SJCRH30 (cell line): ENCODE data around the gene TMEM108. TPM values are rescaled to one million over a fixed set of nuclear protein-coding genes. Genes with fewer than 3 reads are reported as not detected.
"Not testable (repeated sequence)": the region's sequence is repeated elsewhere in the genome, so short reads cannot be mapped to it uniquely, and the experiment has no call there.

Source experiments
- DNase-seq, 2 experiments: peaks; one replicate each; pipeline ENCODE4 v3.0.0-alpha.2; 2015 to 2020
- H3K27ac ChIP-seq: fragments of 250-450 bp; sonication (Bioruptor Pico); 2 replicates; pipeline ENCODE4 v1.5.1; 2020; ENCODE audit warnings: mild to moderate bottlenecking, moderate library complexity
- H3K27me3 ChIP-seq: fragments of 250-450 bp; sonication (Bioruptor Pico); 2 replicates; pipeline ENCODE4 v1.5.1; 2020; ENCODE audit warnings: mild to moderate bottlenecking, moderate library complexity
- H3K36me3 ChIP-seq: fragments of 250-450 bp; sonication (Bioruptor Pico); 2 replicates; pipeline ENCODE4 v1.5.1; 2020; ENCODE audit warnings: mild to moderate bottlenecking, moderate library complexity
- H3K4me1 ChIP-seq: fragments of 250-450 bp; sonication (Bioruptor Pico); 2 replicates; pipeline ENCODE4 v1.5.1; 2020; ENCODE audit warnings: mild to moderate bottlenecking, moderate library complexity
- H3K4me3 ChIP-seq: fragments of 250-450 bp; sonication (Bioruptor Pico); 2 replicates; pipeline ENCODE4 v1.5.1; 2020; ENCODE audit warnings: mild to moderate bottlenecking, moderate library complexity
- H3K9me3 ChIP-seq: fragments of 250-450 bp; sonication (Bioruptor Pico); replicated peaks from 2 replicates; pipeline ENCODE4 v1.5.1; 2020; ENCODE audit warnings: mild to moderate bottlenecking, moderate library complexity
- total RNA-seq: library from RNA; depleted of rRNA; stranded (reverse); fragments of >200 nt; shearing (Covaris generic); gene quantifications from 2 replicates; pipeline ENCODE4 v1.2.3, GENCODE V29; 2014; rRNA removed

Gene TMEM108
- total RNA-seq, result 10.8 and 14.1 TPM in 2 replicates

- Histone ChIP-seq H3K36me3 (no peaks in the 10 kb centered on the region), H3K9me3 (no peaks in the 10 kb centered on the region), H3K4me1 (0 out of 2 replicates have a peak, but pooled peaks cover 3% of the 10 kb centered on the region), H3K27me3 (no peaks in the 10 kb centered on the region), H3K4me3 (peak within 1 kb of the TSS; percentile 79), H3K27ac (peak within 1 kb of the TSS; percentile 61)
- peak; percentile 95 to 96 for DNase-seq
These were observed at the start of gene TMEM108 for GRCh38 chr3:133038089-133038730. Gene TMEM108 (plus strand): TSS chr3:133038391.

- no peaks in the 10 kb centered on the region for H3K36me3 ChIP-seq
- no peaks in the 10 kb centered on the region for H3K9me3 ChIP-seq
- DNase-seq, result no peak
- no peak overlapping the region for H3K4me3 ChIP-seq
- no peaks in the 10 kb centered on the region for H3K27me3 ChIP-seq
- no peaks in the 10 kb centered on the region for H3K4me1 ChIP-seq
- no peak overlapping the region for H3K27ac ChIP-seq
These were observed 42.2 kb upstream of the TMEM108 start for GRCh38 chr3:132995971-132996370.

- Histone ChIP-seq H3K9me3 (no peaks in the 10 kb centered on the region), H3K4me3 (no peak overlapping the region), H3K4me1 (no peaks in the 10 kb centered on the region), H3K27me3 (no peaks in the 10 kb centered on the region), H3K27ac (no peak overlapping the region), H3K36me3 (no peaks in the 10 kb centered on the region)
- DNase-seq, result no peak
These were observed 40.6 kb upstream of the TMEM108 start for GRCh38 chr3:132997404-132998185.

GRCh38 chr3:133005032-133005431, 33.2 kb upstream of the TMEM108 start:
- H3K36me3 ChIP-seq, H3K4me3 ChIP-seq, H3K9me3 ChIP-seq, H3K4me1 ChIP-seq, H3K27ac ChIP-seq, H3K27me3 ChIP-seq, DNase-seq: not testable (repeated sequence)

- Histone ChIP-seq H3K27me3 (no peaks in the 10 kb centered on the region), H3K27ac (no peak overlapping the region), H3K36me3 (no peaks in the 10 kb centered on the region), H3K4me3 (no peak overlapping the region), H3K4me1 (no peaks in the 10 kb centered on the region), H3K9me3 (peaks cover 10% of the 10 kb centered on the region)
- no peak for DNase-seq
These were observed 30.6 kb upstream of the TMEM108 start for GRCh38 chr3:133007601-133008000.

- no peak overlapping the region for H3K4me3 ChIP-seq
- DNase-seq, result no peak
- H3K4me1 ChIP-seq, result no peaks in the 10 kb centered on the region
- H3K27ac ChIP-seq, result no peak overlapping the region
- peaks cover 6% of the 10 kb centered on the region; the same call in 1 of the 2 replicates for H3K9me3 ChIP-seq
- H3K27me3 ChIP-seq, result no peaks in the 10 kb centered on the region
- H3K36me3 ChIP-seq, result no peaks in the 10 kb centered on the region
These were observed 23.9 kb upstream of the TMEM108 start for GRCh38 chr3:133014325-133014724.

- H3K27ac ChIP-seq, H3K27me3 ChIP-seq, H3K36me3 ChIP-seq, H3K4me1 ChIP-seq, H3K4me3 ChIP-seq, H3K9me3 ChIP-seq, DNase-seq: not testable (repeated sequence)
These were observed 22.6 kb upstream of the TMEM108 start for GRCh38 chr3:133015573-133015972.

- Histone ChIP-seq H3K36me3 (no peaks in the 10 kb centered on the region), H3K4me3 (no peak overlapping the region), H3K4me1 (no peaks in the 10 kb centered on the region), H3K27ac (no peak overlapping the region), H3K9me3 (peaks cover 2% of the 10 kb centered on the region; the same call in 1 of the 2 replicates), H3K27me3 (no peaks in the 10 kb centered on the region)
- DNase-seq, result no peak
These were observed 21.3 kb upstream of the TMEM108 start for GRCh38 chr3:133016838-133017309.

GRCh38 chr3:133018921-133019320, 19.3 kb upstream of the TMEM108 start:
- DNase-seq, result no peak
- H3K27me3 ChIP-seq, result no peaks in the 10 kb centered on the region

GRCh38 chr3:133021206-133021605, 17.0 kb upstream of the TMEM108 start:
- Histone ChIP-seq H3K36me3 (no peaks in the 10 kb centered on the region), H3K27ac (no peak overlapping the region), H3K4me1 (no peaks in the 10 kb centered on the region), H3K4me3 (no peak overlapping the region), H3K27me3 (no peaks in the 10 kb centered on the region), H3K9me3 (no peaks in the 10 kb centered on the region; the same call in 1 of the 2 replicates)
- no peak for DNase-seq

More at GRCh38 chr3:133018921-133019320, 19.3 kb upstream of the TMEM108 start:
- Histone ChIP-seq H3K36me3 (no peaks in the 10 kb centered on the region), H3K4me3 (no peak overlapping the region), H3K4me1 (no peaks in the 10 kb centered on the region), H3K9me3 (no peaks in the 10 kb centered on the region; the same call in 1 of the 2 replicates), H3K27ac (no peak overlapping the region)

GRCh38 chr3:133023362-133023761, 14.8 kb upstream of the TMEM108 start:
- Histone ChIP-seq H3K4me1 (no peaks in the 10 kb centered on the region), H3K36me3 (no peaks in the 10 kb centered on the region), H3K4me3 (no peak overlapping the region), H3K9me3 (no peaks in the 10 kb centered on the region), H3K27me3 (no peaks in the 10 kb centered on the region), H3K27ac (no peak overlapping the region)
- peak in 1 of 2 experiments; percentile 20 for DNase-seq

GRCh38 chr3:133025546-133025945, 12.6 kb upstream of the TMEM108 start:
- Histone ChIP-seq H3K36me3 (no peaks in the 10 kb centered on the region), H3K9me3 (no peaks in the 10 kb centered on the region), H3K27ac (no peak overlapping the region), H3K4me1 (no peaks in the 10 kb centered on the region), H3K4me3 (no peak overlapping the region), H3K27me3 (no peaks in the 10 kb centered on the region)
- DNase-seq, result no peak

- H3K27me3 ChIP-seq, result no peaks in the 10 kb centered on the region
- H3K4me1 ChIP-seq, result no peaks in the 10 kb centered on the region
- no peak overlapping the region for H3K27ac ChIP-seq
- no peak for DNase-seq
- H3K36me3 ChIP-seq, result no peaks in the 10 kb centered on the region
- no peaks in the 10 kb centered on the region for H3K9me3 ChIP-seq
- H3K4me3 ChIP-seq, result no peak overlapping the region
These were observed 5.9 kb upstream of the TMEM108 start for GRCh38 chr3:133032301-133032700.

- Histone ChIP-seq H3K27me3 (no peaks in the 10 kb centered on the region), H3K4me3 (peak overlapping the region; percentile 79), H3K36me3 (no peaks in the 10 kb centered on the region), H3K9me3 (no peaks in the 10 kb centered on the region), H3K27ac (peak overlapping the region; percentile 2; the same call in 1 of the 2 replicates), H3K4me1 (0 out of 2 replicates have a peak, but pooled peaks cover 3% of the 10 kb centered on the region)
- peak; percentile 33 to 60 for DNase-seq
These were observed 755 bp upstream of the TMEM108 start for GRCh38 chr3:133037436-133037835.

- peak; percentile 64 to 73 for DNase-seq
- Histone ChIP-seq H3K36me3 (no peaks in the 10 kb centered on the region), H3K27ac (peak overlapping the region; percentile 61)
These were observed 662 bp downstream of the TMEM108 start for GRCh38 chr3:133038731-133039375.

More at GRCh38 chr3:133038731-133039375, 662 bp downstream of the TMEM108 start:
- H3K9me3 ChIP-seq, result no peaks in the 10 kb centered on the region
- H3K27me3 ChIP-seq, result no peaks in the 10 kb centered on the region
- peak overlapping the region; percentile 79 for H3K4me3 ChIP-seq
- 0 out of 2 replicates have a peak, but pooled peaks cover 3% of the 10 kb centered on the region for H3K4me1 ChIP-seq
